Stimulated activated CD4-positive, alpha-beta T cell treated with anti-CD3 and anti-CD28 coated beads, Interleukin-1b, Interleukin-23, amount 100 ng/mL, for 48 hours (primary cell): ENCODE results near the gene TMEM156.
"Not testable (repeated sequence)": the region's sequence is repeated elsewhere in the genome, so short reads cannot be mapped to it uniquely, and the experiment has no call there.

ENCODE experiments used
- DNase-seq: peaks from one replicate; pipeline ENCODE4 v3.0.0-alpha.2; 2020

Gene TMEM156

DNA sequence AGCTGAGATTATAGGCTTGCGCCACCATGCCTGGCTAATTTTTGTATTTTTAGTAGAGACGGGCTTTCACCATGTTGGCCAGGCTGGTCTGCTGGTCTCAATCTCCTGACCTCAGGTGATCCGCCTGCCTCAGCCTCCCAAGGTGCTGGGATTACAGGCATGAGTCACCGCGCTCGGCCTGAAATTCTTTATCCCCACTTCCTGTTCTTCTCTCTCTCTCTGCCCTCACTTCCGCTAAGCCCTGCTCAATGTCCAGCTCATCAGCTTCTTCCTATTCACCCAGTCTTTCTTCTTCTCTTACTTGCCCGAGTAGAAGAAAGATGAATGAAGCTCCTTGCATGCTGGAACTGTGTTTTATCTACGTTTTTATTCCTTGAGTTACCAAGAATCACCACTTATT, 43.9 kb downstream of the TMEM156 start:
- DNase-seq: not testable (repeated sequence)

DNA sequence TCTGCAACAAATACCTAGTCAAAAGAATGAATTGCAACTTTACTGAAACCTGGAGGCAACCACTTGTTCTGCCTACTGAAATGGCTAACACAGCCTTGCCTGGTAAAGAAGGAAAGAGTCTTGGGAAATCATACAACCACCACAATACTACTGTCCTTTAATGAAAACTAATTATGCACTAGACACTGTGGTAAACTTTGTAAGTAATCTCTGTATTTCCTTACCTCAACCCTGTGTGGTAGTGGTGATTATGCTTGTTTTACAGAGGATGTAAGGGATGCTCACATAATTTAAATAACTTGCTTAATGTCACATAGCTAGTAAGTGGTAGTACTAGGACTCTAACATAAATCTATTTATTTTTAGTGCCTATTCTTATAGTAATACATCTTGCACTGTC, 44.7 kb downstream of the TMEM156 start:
- no peak for DNase-seq

GRCh38 chr4:38985410-38986100, 46.7 kb downstream of the TMEM156 start:
- DNase-seq: no peak

- peak; percentile 19 for DNase-seq
Observed at GRCh38 chr4:38983787-38984598, 48.2 kb downstream of the TMEM156 start.

DNA sequence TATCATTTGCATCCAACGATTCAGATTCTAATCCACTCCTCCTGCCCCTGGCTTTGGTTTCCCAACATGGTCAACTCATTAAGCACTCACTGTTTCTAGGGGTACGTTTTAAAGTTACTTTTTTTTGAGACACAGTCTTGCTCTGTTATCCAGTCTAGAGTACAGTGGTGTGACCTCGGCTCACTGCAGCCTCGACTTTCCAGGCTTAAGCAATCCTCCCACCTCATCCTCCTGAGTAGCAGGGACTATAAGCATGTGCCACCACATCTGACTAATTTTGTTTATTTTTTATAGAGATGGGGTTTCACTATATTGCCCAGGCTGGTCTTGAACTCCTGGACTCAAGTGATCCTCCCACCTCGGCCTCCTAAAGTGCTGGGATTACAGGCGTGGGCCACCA, 48.9 kb downstream of the TMEM156 start:
- DNase-seq: no peak

DNA sequence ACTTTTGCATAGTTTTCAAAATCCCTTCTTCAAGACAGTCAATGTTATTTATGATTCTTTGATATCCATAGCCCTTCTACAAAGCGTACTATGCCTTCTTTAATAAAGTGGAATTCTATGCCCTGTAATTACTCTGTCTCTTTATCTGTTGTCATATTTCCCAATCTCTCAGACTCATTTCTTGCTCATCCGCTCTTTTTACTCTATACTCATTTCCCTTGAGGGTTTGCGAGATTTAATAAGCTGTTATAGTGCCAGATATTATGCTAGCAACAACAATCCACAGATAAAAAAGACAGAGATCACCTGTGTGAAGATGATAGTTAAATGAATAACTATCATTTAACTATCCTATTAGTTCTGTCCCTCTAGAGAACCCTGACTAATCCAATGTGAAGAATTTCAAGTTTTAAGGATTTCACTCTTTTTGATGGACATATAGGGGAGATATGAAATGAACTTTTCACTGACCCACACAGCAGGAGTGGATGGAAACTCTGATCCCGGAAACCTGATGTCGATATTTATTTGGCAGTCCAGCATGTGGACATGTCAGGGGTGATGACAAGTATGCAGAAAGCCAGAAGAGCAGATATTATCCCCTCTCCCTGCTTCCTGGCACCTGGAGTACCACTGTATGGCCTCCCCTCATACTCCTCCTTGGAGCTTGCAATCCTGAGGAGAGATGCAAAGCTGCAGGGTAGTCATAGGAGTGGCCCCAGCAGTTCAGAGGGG, 49.7 kb downstream of the TMEM156 start:
- no peak for DNase-seq

DNA sequence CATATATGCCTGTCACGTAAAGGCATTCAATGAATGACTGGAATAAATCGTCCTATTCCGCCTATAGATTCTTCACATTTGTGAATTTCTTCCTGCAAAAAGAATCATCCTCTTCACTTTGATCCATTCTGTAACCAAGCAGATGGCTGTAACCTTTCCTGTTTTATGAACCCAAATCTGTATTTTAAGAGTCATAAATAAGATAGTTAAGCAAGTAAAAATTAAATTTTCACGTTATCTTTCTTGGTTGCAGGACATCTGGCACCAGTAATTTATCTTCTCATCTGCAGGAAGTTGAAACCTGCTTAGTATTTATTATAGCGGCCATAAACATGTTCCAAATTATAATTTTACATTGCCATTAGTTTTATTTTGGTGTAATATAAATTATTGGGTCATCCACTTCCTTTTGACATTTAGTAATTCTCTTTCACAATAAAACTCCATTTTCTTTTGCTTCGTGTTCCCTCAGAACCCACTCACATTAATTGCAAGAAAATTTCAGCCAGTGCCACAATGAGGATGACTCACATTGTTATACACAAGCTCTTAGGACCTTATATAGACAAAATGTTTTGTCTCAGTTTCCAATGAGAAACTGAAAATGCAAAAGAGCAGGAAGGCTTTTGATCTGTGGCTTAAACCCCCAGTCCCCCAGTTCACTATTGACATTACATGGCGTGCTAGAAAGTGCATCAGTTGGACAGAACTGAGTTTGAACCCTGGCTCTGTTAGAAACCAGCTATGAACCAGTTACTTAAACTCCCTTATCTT, 51.1 kb downstream of the TMEM156 start:
- peak; percentile 17 for DNase-seq

- no peak for DNase-seq
Observed at GRCh38 chr4:38979511-38980230, 52.5 kb downstream of the TMEM156 start.

DNA sequence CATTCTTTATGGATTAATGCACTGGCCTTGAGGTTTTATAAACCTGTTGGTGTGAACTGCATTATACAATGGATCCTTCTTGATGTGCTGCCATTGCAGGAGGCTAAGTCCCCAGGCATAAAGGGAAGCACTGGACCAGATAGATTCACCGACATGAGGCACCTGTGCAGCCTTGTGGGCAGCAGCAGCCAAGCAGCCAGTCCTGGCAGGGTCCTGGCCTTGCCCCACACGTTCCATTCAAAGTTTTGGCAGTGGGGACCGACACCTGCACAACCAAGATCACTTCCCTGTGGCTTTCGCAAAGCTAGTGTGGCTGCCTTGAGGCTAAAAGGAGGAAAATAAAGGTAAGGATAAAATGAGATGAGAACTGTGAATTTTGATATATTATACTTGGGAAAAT, 53.1 kb downstream of the TMEM156 start:
- no peak for DNase-seq

GRCh38 chr4:38976308-38976707, 55.9 kb downstream of the TMEM156 start:
- no peak for DNase-seq

DNA sequence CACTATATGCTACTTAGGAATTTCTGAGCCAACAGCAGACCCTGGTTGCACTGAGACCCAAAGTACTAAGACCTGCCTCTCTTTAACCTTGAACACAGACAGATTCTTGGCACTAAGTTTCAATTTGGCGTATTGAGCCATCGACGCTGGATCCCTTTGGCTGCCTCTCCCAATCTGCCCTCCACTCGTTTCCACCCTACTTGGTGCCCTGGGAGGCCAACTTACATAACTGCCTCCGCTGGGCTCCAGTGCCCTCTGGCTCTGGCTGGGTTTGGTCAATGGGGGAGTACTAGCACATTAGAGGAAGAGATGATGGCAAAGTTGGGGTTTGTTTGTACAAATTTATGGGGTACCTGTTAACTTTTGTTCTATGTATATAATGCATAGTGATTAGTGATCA, 63.5 kb downstream of the TMEM156 start:
- no peak for DNase-seq

GRCh38 chr4:38967260-38968095, 64.7 kb downstream of the TMEM156 start:
- no peak for DNase-seq

GRCh38 chr4:38965866-38966265, 66.3 kb downstream of the TMEM156 start:
- no peak for DNase-seq

GRCh38 chr4:38964942-38965775, 67.0 kb downstream of the TMEM156 start:
- DNase-seq: no peak

DNA sequence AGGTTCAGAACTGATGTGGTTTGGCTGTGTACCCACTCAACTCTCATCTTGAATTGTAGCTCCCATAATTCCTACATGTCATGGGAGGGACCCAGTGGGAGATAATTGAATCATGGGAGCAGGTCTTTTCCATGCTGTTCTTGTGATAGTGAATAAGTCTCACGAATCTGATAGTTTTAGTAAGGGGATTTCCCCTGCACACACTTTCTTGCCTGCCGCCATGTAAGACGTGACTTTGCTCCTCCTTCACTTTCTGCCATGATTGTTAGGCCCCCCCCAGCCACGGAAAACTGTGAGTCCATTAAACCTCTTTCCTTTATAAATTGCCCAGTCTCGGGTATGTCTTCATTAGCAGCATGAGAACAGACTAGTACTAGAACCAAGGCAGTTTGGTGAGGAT, 73.0 kb downstream of the TMEM156 start:
- DNase-seq: not testable (repeated sequence)

DNA sequence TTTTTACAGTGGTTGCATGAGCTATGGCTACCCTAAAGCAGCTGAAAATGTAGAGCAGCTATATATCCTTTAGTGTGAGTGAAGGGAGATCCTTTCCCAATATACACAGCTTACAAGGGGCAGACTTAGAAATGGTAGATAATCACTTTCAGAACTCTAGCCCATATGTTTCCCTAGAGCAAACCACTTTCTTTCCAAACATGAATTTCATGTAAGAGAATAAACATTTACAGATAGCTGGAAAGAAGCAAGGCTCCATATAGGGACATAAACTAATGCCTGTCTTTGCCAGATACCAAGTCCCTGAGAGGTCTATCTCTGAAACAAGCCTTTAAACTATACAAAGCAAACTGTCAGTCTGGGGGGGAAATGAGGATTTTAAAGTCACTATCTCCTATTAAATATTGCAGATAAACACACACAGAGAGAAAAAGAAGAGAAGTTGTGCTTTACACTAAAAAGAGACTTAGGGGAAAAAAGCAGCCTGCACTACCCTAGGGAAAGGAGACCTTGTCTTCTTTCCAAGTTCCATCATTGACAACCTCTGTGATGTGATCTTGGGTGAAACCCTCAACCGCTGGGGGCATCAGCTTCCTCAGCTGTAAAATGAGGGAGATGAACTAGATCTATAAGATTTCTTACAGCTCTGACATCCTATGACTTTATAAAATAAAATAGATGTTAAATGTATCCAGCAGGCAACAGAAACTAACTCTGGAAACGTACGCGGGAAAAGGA, 73.6 kb downstream of the TMEM156 start:
- no peak for DNase-seq

DNA sequence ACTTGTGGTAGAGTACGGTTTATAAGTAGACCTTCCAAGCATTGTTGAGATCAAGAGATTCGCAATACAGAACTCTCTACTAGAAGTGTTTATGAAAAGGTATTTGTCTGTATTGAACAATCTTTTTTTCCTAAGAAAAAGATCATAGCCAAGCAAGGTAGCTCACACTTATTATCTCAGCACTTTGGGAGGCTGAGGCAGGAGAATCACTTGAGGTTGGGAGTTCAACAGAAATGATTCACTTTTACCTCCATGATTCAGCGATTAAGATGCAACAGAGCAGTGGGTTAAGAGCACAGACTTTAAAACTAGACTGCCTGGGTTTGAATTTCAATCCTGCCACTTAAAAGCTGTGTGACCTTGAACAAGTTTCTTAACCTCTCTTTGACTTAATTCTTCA, 74.3 kb downstream of the TMEM156 start:
- DNase-seq: peak; percentile 41

GRCh38 chr4:38957261-38957815, 74.9 kb downstream of the TMEM156 start:
- DNase-seq: no peak

DNA sequence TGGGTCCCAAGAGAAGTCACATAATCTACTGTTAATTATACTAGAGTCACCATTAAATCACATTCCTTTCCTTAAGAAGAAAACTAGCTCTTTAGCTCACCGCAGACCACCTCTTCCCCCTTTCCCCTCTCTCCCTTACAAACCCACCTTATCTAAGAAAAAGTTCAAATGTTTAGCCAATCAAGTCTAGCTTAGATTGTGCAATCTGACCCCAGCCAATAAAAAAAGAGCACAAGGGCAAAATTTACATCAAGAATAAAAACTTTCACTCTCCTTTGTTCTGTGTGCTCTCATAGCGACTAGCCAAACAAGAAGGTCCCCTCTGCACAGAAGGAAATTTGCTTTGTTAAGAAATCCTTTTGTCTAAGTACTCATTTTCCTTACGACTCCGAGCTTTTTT, 76.3 kb downstream of the TMEM156 start:
- DNase-seq: no peak
